Kidney tubule cell (primary cell): ENCODE measurements around the gene SPDYE16.
"Not testable (repeated sequence)": the region's sequence is repeated elsewhere in the genome, so short reads cannot be mapped to it uniquely, and the experiment has no call there.

Experiments used
- DNase-seq: peaks from one replicate; pipeline ENCODE4 v3.0.0-alpha.2; 2018; ENCODE audit warnings: low spot score

Gene SPDYE16

GRCh38 chr7:76543197-76543596 is at the start of gene SPDYE16:
Gene SPDYE16, minus strand, starts transcription at chr7:76543297. Its CDS starts 1,838 bp downstream, at chr7:76541459.
- not testable (repeated sequence) for DNase-seq

GRCh38 chr7:76592694-76593093 is 49.6 kb upstream of the SPDYE16 start:
- not testable (repeated sequence) for DNase-seq

- peak; percentile 47 for DNase-seq
These were observed 48.7 kb upstream of the SPDYE16 start for GRCh38 chr7:76591602-76592304.

- DNase-seq: not testable (repeated sequence)
These were observed 47.9 kb upstream of the SPDYE16 start for GRCh38 chr7:76591033-76591432.

- not testable (repeated sequence) for DNase-seq
These were observed 45.5 kb upstream of the SPDYE16 start for GRCh38 chr7:76588586-76588985.

- not testable (repeated sequence) for DNase-seq
These were observed 43.7 kb upstream of the SPDYE16 start for GRCh38 chr7:76586585-76587315.

GRCh38 chr7:76583636-76584281 is 40.7 kb upstream of the SPDYE16 start:
- peak; percentile 27 for DNase-seq

- peak; percentile 84 for DNase-seq
These were observed 39.9 kb upstream of the SPDYE16 start for GRCh38 chr7:76582848-76583631.

- not testable (repeated sequence) for DNase-seq
These were observed 33.0 kb upstream of the SPDYE16 start for GRCh38 chr7:76575919-76576655.

GRCh38 chr7:76575431-76575830 is 32.3 kb upstream of the SPDYE16 start:
- not testable (repeated sequence) for DNase-seq

GRCh38 chr7:76572296-76572695 is 29.2 kb upstream of the SPDYE16 start:
- DNase-seq: not testable (repeated sequence)

- peak; percentile 3 for DNase-seq
These were observed 27.3 kb upstream of the SPDYE16 start for GRCh38 chr7:76570324-76570775.

GRCh38 chr7:76568742-76569141 is 25.6 kb upstream of the SPDYE16 start:
- peak; percentile 41 for DNase-seq

GRCh38 chr7:76567753-76568152 is 24.7 kb upstream of the SPDYE16 start:
- not testable (repeated sequence) for DNase-seq

GRCh38 chr7:76567311-76567710 is 24.2 kb upstream of the SPDYE16 start:
- not testable (repeated sequence) for DNase-seq

- DNase-seq: not testable (repeated sequence)
These were observed 21.9 kb upstream of the SPDYE16 start for GRCh38 chr7:76565001-76565400.

GRCh38 chr7:76561342-76561741 is 18.2 kb upstream of the SPDYE16 start:
- DNase-seq: not testable (repeated sequence)

- not testable (repeated sequence) for DNase-seq
These were observed 17.1 kb upstream of the SPDYE16 start for GRCh38 chr7:76560157-76560556.

- DNase-seq: not testable (repeated sequence)
These were observed 16.6 kb upstream of the SPDYE16 start for GRCh38 chr7:76559685-76560084.

- not testable (repeated sequence) for DNase-seq
These were observed 8.9 kb upstream of the SPDYE16 start for GRCh38 chr7:76551992-76552391.

- DNase-seq: not testable (repeated sequence)
These were observed 6.8 kb upstream of the SPDYE16 start for GRCh38 chr7:76549855-76550248.
